GM21526 (cell line): ENCODE data around the gene FAM168B.

ENCODE experiments used
- ATAC-seq: cut with Tn5 transposase; IDR thresholded peaks from one replicate; pipeline ENCODE4 v1.9.1; 2021; ENCODE audit warnings: moderate library complexity; ENCODE audit not compliant: unreplicated experiment, low FRiP score

FAM168B gene

GRCh38 chr2:131029812-131030211, 63.4 kb downstream of the FAM168B start:
- no peak for ATAC-seq

- ATAC-seq: no peak
These were observed 65.4 kb downstream of the FAM168B start for GRCh38 chr2:131027566-131028528.

GRCh38 chr2:131026919-131027318, 66.3 kb downstream of the FAM168B start:
- no peak for ATAC-seq

GRCh38 chr2:131023758-131024157, 69.5 kb downstream of the FAM168B start:
- no peak for ATAC-seq

- no peak for ATAC-seq
These were observed 70.5 kb downstream of the FAM168B start for GRCh38 chr2:131022731-131023130.

- ATAC-seq: no peak
These were observed 76.2 kb downstream of the FAM168B start for GRCh38 chr2:131016826-131017741.

GRCh38 chr2:131015764-131016163, 77.5 kb downstream of the FAM168B start:
- ATAC-seq: no peak

- no peak for ATAC-seq
These were observed 79.1 kb downstream of the FAM168B start for GRCh38 chr2:131014141-131014540.

- ATAC-seq: no peak
These were observed 81.8 kb downstream of the FAM168B start for GRCh38 chr2:131011486-131011885.

GRCh38 chr2:131010566-131010965, 82.7 kb downstream of the FAM168B start:
- ATAC-seq: no peak

GRCh38 chr2:131009713-131010475, 83.4 kb downstream of the FAM168B start:
- ATAC-seq: no peak

- ATAC-seq: no peak
These were observed 84.3 kb downstream of the FAM168B start for GRCh38 chr2:131008967-131009366.

GRCh38 chr2:131006561-131006960, 86.7 kb downstream of the FAM168B start:
- ATAC-seq: no peak

- ATAC-seq: no peak
These were observed 87.9 kb downstream of the FAM168B start for GRCh38 chr2:131005216-131005935.

- no peak for ATAC-seq
These were observed 88.6 kb downstream of the FAM168B start for GRCh38 chr2:131004446-131005209.

- ATAC-seq: no peak
These were observed 94.7 kb downstream of the FAM168B start for GRCh38 chr2:130998561-130998960.
